Measurements from ENCODE around the gene AGBL5. TPM values are rescaled to one million over a fixed set of nuclear protein-coding genes. Genes with fewer than 3 reads are reported as not detected.

The AGBL5 gene
- total and polyA plus RNA-seq, 2 of the 13 experiments (the other 11 are each of a cell fraction or from before 2014, with no cell fraction given): 55.9 to 73.3 TPM

- TF ChIP-seq HOXD1 (CRISPR knock-in tag; IDR thresholded peaks at IDR 0.05): 0 out of 2 replicates have a peak, but pooled peaks have one; percentile 81
- peak; percentile 66; the same call in 1 of the 2 replicates for TF ChIP-seq ZFP90 (CRISPR knock-in tag; IDR thresholded peaks at IDR 0.05; ENCODE audit: borderline replicate concordance)
- TF ChIP-seq FOXJ3 (CRISPR knock-in tag; IDR thresholded peaks at IDR 0.05; ENCODE audit: borderline replicate concordance): peak; percentile 97
- TF ChIP-seq HMGA1 (CRISPR knock-in tag; conservative IDR thresholded peaks at IDR 0.05): no peak
- TF ChIP-seq PHB2 (IDR thresholded peaks at IDR 0.05; ENCODE audit: partially characterized antibody): no peak
- TF ChIP-seq, protein P1, sequence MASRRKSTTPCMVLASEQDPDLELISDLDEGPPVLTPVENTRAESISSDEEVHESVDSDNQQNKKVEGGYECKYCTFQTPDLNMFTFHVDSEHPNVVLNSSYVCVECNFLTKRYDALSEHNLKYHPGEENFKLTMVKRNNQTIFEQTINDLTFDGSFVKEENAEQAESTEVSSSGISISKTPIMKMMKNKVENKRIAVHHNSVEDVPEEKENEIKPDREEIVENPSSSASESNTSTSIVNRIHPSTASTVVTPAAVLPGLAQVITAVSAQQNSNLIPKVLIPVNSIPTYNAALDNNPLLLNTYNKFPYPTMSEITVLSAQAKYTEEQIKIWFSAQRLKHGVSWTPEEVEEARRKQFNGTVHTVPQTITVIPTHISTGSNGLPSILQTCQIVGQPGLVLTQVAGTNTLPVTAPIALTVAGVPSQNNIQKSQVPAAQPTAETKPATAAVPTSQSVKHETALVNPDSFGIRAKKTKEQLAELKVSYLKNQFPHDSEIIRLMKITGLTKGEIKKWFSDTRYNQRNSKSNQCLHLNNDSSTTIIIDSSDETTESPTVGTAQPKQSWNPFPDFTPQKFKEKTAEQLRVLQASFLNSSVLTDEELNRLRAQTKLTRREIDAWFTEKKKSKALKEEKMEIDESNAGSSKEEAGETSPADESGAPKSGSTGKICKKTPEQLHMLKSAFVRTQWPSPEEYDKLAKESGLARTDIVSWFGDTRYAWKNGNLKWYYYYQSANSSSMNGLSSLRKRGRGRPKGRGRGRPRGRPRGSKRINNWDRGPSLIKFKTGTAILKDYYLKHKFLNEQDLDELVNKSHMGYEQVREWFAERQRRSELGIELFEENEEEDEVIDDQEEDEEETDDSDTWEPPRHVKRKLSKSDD (CRISPR knock-in tag; IDR thresholded peaks at IDR 0.05; ENCODE audit: low read depth): peak; percentile 92; the same call in 1 of the 2 replicates
- peak; percentile 10; the same call in 1 of the 2 replicates for TF ChIP-seq SP140L (CRISPR knock-in tag; IDR thresholded peaks at IDR 0.05; ENCODE audit: borderline replicate concordance)
- no peak; the same call in 1 of the 2 replicates for TF ChIP-seq NFE2 (CRISPR knock-in tag; IDR thresholded peaks at IDR 0.05)
- peak; percentile 85 for TF ChIP-seq PPARG (CRISPR knock-in tag; conservative IDR thresholded peaks at IDR 0.05)
Measured at GRCh38 chr2:27095745-27096651, 44.5 kb downstream of the AGBL5 start (continued).

Measured in HepG2 (cell line).